Measurements from ENCODE around the gene GPC6.
A peak's percentile ranks its signal among the peaks of the same experiment; 100 is the strongest.

GPC6 gene

DNA sequence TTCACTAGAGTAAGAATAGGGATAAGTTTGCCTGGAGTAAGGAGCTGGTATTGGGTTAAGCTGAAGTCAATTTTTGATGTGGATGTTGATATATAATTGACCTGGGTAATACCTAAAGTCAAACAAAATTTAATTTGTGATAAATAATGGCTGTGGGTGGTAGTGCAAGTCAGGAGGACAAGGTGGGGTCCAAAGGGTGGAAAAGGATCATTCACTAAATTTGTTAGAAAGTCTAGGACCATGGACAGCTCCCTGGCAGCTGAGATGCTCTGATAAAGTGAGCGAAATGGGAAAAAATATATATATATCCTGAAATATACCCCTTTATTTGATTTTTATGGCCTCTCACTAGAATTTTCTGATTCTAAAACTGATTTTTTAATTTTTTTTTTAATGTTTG, 463.5 kb downstream of the GPC6 start:
- no peak overlapping the region for H2AK5ac ChIP-seq (ENCODE audit: low read length)
- H3K27me3 ChIP-seq (ENCODE audit: insufficient read depth, low read length): no peaks in the 10 kb centered on the region
- H4K8ac ChIP-seq (ENCODE audit: low read depth, low read length): no peak overlapping the region
- no peak overlapping the region for H3K27ac ChIP-seq (ENCODE audit: low read depth, low read length)
- WGBS (ENCODE audit: extremely low coverage, insufficient coverage, insufficient read length): no CpG with 5 or more reads among the region's 1 CpG
- H3K18ac ChIP-seq (ENCODE audit: low read length): no peak overlapping the region
- no peaks in the 10 kb centered on the region for H3K79me1 ChIP-seq (ENCODE audit: low read length)
- no peaks in the 10 kb centered on the region for H3K79me2 ChIP-seq (ENCODE audit: control insufficient read depth, insufficient read depth, low read length, poor library complexity)
- no peak overlapping the region for H3K4ac ChIP-seq (ENCODE audit: low read depth, low read length)
- H2BK12ac ChIP-seq (ENCODE audit: low read length): no peak overlapping the region
- H3K9me3 ChIP-seq (ENCODE audit: insufficient read depth, low read depth, low read length): no peaks in the 10 kb centered on the region
- H3K14ac ChIP-seq (ENCODE audit: low read length): no peak overlapping the region
- H3K4me2 ChIP-seq (ENCODE audit: low read length): no peak overlapping the region
- no peak overlapping the region for H3K9ac ChIP-seq (ENCODE audit: low read length)
- no peak overlapping the region for H3K4me3 ChIP-seq (ENCODE audit: low read depth, low read length)
- H2BK5ac ChIP-seq (ENCODE audit: low read depth, low read length, poor library complexity): no peak overlapping the region
- H4K12ac ChIP-seq (ENCODE audit: low read depth, low read length): no peak overlapping the region
- H3K36me3 ChIP-seq (ENCODE audit: control insufficient read depth in 1 of 2, insufficient read depth in 2 of 2, low read length in 2 of 2): no peaks in the 10 kb centered on the region
- no peaks in the 10 kb centered on the region for H3K4me1 ChIP-seq (ENCODE audit: control insufficient read depth in 1 of 2, insufficient read depth in 2 of 2, low read length in 2 of 2)
- H4K91ac ChIP-seq (ENCODE audit: low read depth, low read length): no peak overlapping the region
- DNase-seq: peak in 1 of 2 donors; percentile 11
- no peak overlapping the region for H2AFZ ChIP-seq (ENCODE audit: insufficient read depth, low read length, poor library complexity)
- H2BK120ac ChIP-seq (ENCODE audit: insufficient read depth, low read length, poor library complexity): no peak overlapping the region
- no peak overlapping the region for H3K23ac ChIP-seq (ENCODE audit: low read length)

DNA sequence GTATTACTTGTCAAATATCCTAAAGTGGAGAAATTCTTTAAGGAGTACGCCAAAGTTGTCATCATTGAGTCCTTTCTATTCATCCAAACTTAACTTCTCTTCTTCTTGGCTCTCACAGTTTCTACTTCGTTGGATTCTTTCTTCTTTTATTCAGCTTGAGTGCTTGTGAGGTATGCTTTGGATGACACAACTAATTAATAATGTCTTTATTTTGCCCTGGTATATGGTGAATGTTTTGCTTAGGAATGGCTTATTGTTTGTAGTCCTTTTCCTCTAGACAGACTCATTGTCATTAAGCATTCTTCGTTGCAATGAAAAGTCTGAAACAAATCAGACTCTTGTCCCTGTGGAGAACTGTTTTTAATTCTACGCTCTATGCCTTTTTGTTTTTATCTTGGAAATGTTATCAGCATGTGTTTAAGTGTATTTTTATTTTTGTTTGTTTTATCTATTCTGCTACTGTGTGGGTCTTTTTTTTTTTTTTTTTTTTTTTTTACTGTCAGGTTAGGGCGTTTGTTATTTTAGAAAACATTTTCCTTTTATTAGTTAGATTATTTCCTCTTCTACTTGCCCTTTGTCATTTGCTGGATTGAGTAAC, 471.5 kb downstream of the GPC6 start:
- Histone ChIP-seq H3K4me3 (ENCODE audit: low read depth, low read length) (no peak overlapping the region), H3K9ac (ENCODE audit: low read length) (no peak overlapping the region), H3K23ac (ENCODE audit: low read length) (no peak overlapping the region), H2BK12ac (ENCODE audit: low read length) (no peak overlapping the region), H3K4ac (ENCODE audit: low read depth, low read length) (no peak overlapping the region), H4K8ac (ENCODE audit: low read depth, low read length) (no peak overlapping the region), H3K14ac (ENCODE audit: low read length) (no peak overlapping the region), H3K9me3 (ENCODE audit: insufficient read depth, low read depth, low read length) (no peaks in the 10 kb centered on the region), H3K18ac (ENCODE audit: low read length) (no peak overlapping the region), H2BK120ac (ENCODE audit: insufficient read depth, low read length, poor library complexity) (no peak overlapping the region), H3K27me3 (ENCODE audit: insufficient read depth, low read length) (no peaks in the 10 kb centered on the region), H3K79me1 (ENCODE audit: low read length) (no peaks in the 10 kb centered on the region), H2BK5ac (ENCODE audit: low read depth, low read length, poor library complexity) (no peak overlapping the region), H3K4me2 (ENCODE audit: low read length) (no peak overlapping the region), H4K12ac (ENCODE audit: low read depth, low read length) (no peak overlapping the region), H2AK5ac (ENCODE audit: low read length) (no peak overlapping the region), H3K36me3 (ENCODE audit: control insufficient read depth in 1 of 2, insufficient read depth in 2 of 2, low read length in 2 of 2) (no peaks in the 10 kb centered on the region), H2AFZ (ENCODE audit: insufficient read depth, low read length, poor library complexity) (no peak overlapping the region), H3K27ac (ENCODE audit: low read depth, low read length) (no peak overlapping the region), H3K4me1 (ENCODE audit: control insufficient read depth in 1 of 2, insufficient read depth in 2 of 2, low read length in 2 of 2) (no peaks in the 10 kb centered on the region), H3K79me2 (ENCODE audit: control insufficient read depth, insufficient read depth, low read length, poor library complexity) (no peaks in the 10 kb centered on the region), H4K91ac (ENCODE audit: low read depth, low read length) (no peak overlapping the region)
- no CpG with 5 or more reads among the region's 5 CpGs for WGBS (ENCODE audit: extremely low coverage, insufficient coverage, insufficient read length)
- DNase-seq: no peak

- WGBS (ENCODE audit: extremely low coverage, insufficient coverage, insufficient read length): no CpG with 5 or more reads among the region's 1 CpG
- H3K4me2 ChIP-seq (ENCODE audit: low read length): no peak overlapping the region
Measured at GRCh38 chr13:93700115-93700514, 473.5 kb downstream of the GPC6 start.

GRCh38 chr13:93708308-93709075, 481.9 kb downstream of the GPC6 start:
- Histone ChIP-seq H3K18ac (ENCODE audit: low read length) (no peak overlapping the region), H3K27me3 (ENCODE audit: insufficient read depth, low read length) (no peaks in the 10 kb centered on the region), H3K4me3 (ENCODE audit: low read depth, low read length) (no peak overlapping the region), H2AFZ (ENCODE audit: insufficient read depth, low read length, poor library complexity) (no peak overlapping the region), H3K27ac (ENCODE audit: low read depth, low read length) (no peak overlapping the region), H3K23ac (ENCODE audit: low read length) (no peak overlapping the region), H3K79me1 (ENCODE audit: low read length) (no peaks in the 10 kb centered on the region), H2BK12ac (ENCODE audit: low read length) (no peak overlapping the region), H3K79me2 (ENCODE audit: control insufficient read depth, insufficient read depth, low read length, poor library complexity) (no peaks in the 10 kb centered on the region), H3K4ac (ENCODE audit: low read depth, low read length) (no peak overlapping the region), H3K9ac (ENCODE audit: low read length) (no peak overlapping the region), H4K91ac (ENCODE audit: low read depth, low read length) (no peak overlapping the region), H4K8ac (ENCODE audit: low read depth, low read length) (no peak overlapping the region), H2BK120ac (ENCODE audit: insufficient read depth, low read length, poor library complexity) (no peak overlapping the region), H3K4me2 (ENCODE audit: low read length) (no peak overlapping the region), H2AK5ac (ENCODE audit: low read length) (no peak overlapping the region), H3K4me1 (ENCODE audit: control insufficient read depth in 1 of 2, insufficient read depth in 2 of 2, low read length in 2 of 2) (no peaks in the 10 kb centered on the region), H2BK5ac (ENCODE audit: low read depth, low read length, poor library complexity) (no peak overlapping the region), H3K14ac (ENCODE audit: low read length) (no peak overlapping the region), H4K12ac (ENCODE audit: low read depth, low read length) (no peak overlapping the region), H3K9me3 (ENCODE audit: insufficient read depth, low read depth, low read length) (no peaks in the 10 kb centered on the region), H3K36me3 (ENCODE audit: control insufficient read depth in 1 of 2, insufficient read depth in 2 of 2, low read length in 2 of 2) (no peaks in the 10 kb centered on the region)
- no peak for DNase-seq
- no CpG with 5 or more reads among the region's 1 CpG for WGBS (ENCODE audit: extremely low coverage, insufficient coverage, insufficient read length)

More at GRCh38 chr13:93700115-93700514, 473.5 kb downstream of the GPC6 start:
- H3K79me2 ChIP-seq (ENCODE audit: control insufficient read depth, insufficient read depth, low read length, poor library complexity): no peaks in the 10 kb centered on the region
- H2AK5ac ChIP-seq (ENCODE audit: low read length): no peak overlapping the region
- H3K18ac ChIP-seq (ENCODE audit: low read length): no peak overlapping the region
- no peak overlapping the region for H4K12ac ChIP-seq (ENCODE audit: low read depth, low read length)
- no peak overlapping the region for H3K23ac ChIP-seq (ENCODE audit: low read length)
- H3K9ac ChIP-seq (ENCODE audit: low read length): no peak overlapping the region
- H3K14ac ChIP-seq (ENCODE audit: low read length): no peak overlapping the region
- no peak overlapping the region for H2BK120ac ChIP-seq (ENCODE audit: insufficient read depth, low read length, poor library complexity)
- no peak overlapping the region for H4K91ac ChIP-seq (ENCODE audit: low read depth, low read length)
- DNase-seq: no peak
- no peak overlapping the region for H2AFZ ChIP-seq (ENCODE audit: insufficient read depth, low read length, poor library complexity)
- H3K27ac ChIP-seq (ENCODE audit: low read depth, low read length): no peak overlapping the region
- H3K27me3 ChIP-seq (ENCODE audit: insufficient read depth, low read length): no peaks in the 10 kb centered on the region
- H3K4ac ChIP-seq (ENCODE audit: low read depth, low read length): no peak overlapping the region
- no peaks in the 10 kb centered on the region for H3K4me1 ChIP-seq (ENCODE audit: control insufficient read depth in 1 of 2, insufficient read depth in 2 of 2, low read length in 2 of 2)
- no peaks in the 10 kb centered on the region for H3K9me3 ChIP-seq (ENCODE audit: insufficient read depth, low read depth, low read length)
- H3K79me1 ChIP-seq (ENCODE audit: low read length): no peaks in the 10 kb centered on the region
- no peak overlapping the region for H2BK5ac ChIP-seq (ENCODE audit: low read depth, low read length, poor library complexity)
- H3K4me3 ChIP-seq (ENCODE audit: low read depth, low read length): no peak overlapping the region
- H3K36me3 ChIP-seq (ENCODE audit: control insufficient read depth in 1 of 2, insufficient read depth in 2 of 2, low read length in 2 of 2): no peaks in the 10 kb centered on the region
- no peak overlapping the region for H4K8ac ChIP-seq (ENCODE audit: low read depth, low read length)
- H2BK12ac ChIP-seq (ENCODE audit: low read length): no peak overlapping the region
